Measurements from ENCODE around the gene TLL2.

TLL2 gene

GRCh38 chr10:96342402-96342801 lies 171.3 kb downstream of the TLL2 start:
- TF ChIP-seq GATA3 (IDR thresholded peaks at IDR 0.05; ENCODE audit: low read depth, low read length) (no peak), GATA2 (IDR thresholded peaks at IDR 0.05; ENCODE audit: low read depth, low read length) (no peak)

DNA sequence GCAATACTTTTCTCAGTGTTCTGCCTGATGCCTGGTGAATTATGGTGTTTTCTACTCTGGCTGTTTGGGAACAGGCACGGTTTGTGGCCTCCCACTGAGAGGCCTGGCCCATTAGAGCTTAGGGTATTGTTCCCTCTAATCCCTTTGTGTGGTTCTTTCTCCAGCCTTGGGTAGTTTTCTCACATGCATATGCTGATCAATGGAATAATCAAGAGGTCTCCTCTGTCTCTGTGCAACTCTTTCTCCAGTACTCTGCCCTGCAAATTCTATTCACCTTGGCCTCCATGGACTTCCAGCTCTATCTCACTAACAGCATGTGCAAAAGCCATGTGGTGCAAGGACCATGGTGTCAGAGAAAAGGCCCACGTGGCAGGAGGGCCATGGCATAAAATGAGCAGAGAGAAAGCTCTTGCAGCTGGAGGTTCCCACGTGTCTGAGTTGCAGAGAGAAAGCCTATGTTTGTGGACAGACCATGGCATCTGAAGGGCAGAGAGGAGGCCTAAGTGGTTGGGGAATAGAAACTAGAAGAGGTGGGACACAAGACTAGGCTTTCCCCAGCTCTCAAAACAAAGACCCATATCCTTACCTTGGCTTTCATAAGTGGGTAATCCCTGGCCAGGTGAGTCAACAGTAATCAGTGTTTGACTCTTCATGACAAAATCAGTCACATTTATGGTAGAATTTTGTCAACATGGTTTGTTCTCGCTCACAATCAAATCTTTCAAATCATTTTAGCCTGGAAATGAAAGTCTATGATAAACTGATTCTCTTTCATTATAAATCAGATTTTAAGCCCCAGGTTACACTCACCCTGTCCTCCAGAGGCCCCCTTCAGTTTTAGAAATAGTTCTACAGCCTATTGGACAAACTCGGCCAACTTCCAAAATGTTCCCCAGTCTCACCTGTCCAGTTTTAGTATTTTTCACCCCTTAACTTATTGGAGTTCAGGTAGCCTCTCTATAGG lies 172.2 kb downstream of the TLL2 start:
- no peak for TF ChIP-seq GATA2 (IDR thresholded peaks at IDR 0.05; ENCODE audit: low read depth, low read length)
- no peak for TF ChIP-seq GATA3 (IDR thresholded peaks at IDR 0.05; ENCODE audit: low read depth, low read length)

DNA sequence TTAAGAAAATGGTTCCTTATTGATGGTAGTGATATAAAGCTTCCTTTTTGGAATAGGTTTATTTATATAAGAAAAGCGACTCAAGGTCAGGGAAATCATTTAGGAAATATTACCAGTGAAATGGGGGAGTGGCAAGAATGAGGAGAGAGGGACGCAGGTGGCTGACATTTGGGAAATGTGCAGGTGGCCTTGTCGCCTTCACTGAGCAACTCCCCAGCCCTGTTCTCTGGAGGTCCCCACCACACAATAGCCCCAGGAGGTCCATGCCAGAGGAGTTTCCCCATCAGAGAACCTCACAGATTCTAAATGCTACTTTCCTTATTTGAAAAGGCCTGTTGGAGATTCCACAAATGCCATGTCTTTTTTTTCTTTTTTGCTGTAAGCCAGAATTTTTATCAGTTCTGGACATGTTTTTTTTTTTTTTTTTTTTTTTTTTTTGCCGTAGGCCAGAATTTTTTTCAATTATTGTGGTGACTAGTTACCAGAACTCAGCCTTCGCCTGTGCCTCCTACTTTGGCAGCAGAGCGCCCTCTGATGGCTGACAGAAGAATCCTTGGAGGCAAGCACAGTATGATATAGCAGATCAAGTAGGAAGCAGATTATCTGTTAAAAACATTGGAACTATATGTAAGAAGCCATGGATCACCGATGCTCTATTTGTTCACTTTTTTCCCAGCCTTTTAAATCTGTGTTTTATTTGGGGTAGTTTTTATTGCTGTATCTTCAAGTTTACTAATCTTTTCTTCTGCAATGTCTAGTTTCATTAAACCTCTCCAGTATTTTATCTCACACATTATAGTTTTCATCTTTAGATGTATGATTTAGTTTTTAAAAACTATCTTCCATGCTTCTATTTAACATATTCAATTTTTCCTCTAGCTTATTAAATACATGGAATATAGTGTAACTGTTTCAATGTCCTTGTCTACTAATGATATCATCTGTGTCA lies 173.5 kb downstream of the TLL2 start:
- TF ChIP-seq GATA2 (IDR thresholded peaks at IDR 0.05; ENCODE audit: low read depth, low read length), result no peak
- TF ChIP-seq GATA3 (IDR thresholded peaks at IDR 0.05; ENCODE audit: low read depth, low read length), result no peak

DNA sequence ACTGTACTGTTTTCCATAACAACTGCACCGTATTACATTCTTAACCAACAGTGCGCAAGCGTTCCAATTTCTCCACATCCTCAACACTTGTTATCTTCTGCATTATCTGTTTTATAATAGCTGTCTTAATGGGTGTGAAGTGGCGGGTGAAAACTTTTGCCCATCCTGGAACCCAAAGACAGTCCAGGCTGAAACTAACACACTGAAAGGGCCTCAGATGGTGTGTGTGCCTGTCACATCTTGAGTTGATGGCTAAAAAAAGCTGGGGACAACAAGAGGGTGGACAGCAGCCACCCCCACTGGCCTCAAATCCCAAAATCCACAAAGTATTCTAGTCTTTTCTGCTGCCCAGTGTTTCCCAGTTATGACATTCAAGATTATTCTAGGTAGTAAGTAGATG lies 174.3 kb downstream of the TLL2 start:
- no peak for TF ChIP-seq GATA3 (IDR thresholded peaks at IDR 0.05; ENCODE audit: low read depth, low read length)
- no peak for TF ChIP-seq GATA2 (IDR thresholded peaks at IDR 0.05; ENCODE audit: low read depth, low read length)

GRCh38 chr10:96338279-96338925 lies 175.3 kb downstream of the TLL2 start:
- TF ChIP-seq GATA3 (IDR thresholded peaks at IDR 0.05; ENCODE audit: low read depth, low read length) (no peak), GATA2 (IDR thresholded peaks at IDR 0.05; ENCODE audit: low read depth, low read length) (no peak)

DNA sequence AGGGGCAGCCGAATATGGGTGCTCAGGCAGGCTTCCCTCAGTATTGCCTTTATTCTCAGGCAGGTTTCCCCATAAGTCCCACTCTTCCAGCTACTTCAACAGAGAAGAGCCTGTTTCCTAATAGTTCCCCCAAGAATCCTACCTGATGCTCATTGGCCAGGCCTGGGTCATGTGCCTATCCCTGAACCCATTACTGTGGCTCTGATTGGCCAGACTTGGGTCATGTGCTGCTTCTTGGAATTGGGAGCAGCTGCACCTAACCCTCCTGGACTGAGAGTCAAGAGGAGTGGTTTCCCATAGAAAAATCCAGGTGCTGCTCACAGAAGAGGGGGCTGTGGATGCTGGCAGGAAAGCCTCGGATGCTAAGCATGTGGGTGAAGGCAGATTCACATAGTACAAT lies 176.6 kb downstream of the TLL2 start:
- TF ChIP-seq GATA3 (IDR thresholded peaks at IDR 0.05; ENCODE audit: low read depth, low read length) (no peak), GATA2 (IDR thresholded peaks at IDR 0.05; ENCODE audit: low read depth, low read length) (no peak)

DNA sequence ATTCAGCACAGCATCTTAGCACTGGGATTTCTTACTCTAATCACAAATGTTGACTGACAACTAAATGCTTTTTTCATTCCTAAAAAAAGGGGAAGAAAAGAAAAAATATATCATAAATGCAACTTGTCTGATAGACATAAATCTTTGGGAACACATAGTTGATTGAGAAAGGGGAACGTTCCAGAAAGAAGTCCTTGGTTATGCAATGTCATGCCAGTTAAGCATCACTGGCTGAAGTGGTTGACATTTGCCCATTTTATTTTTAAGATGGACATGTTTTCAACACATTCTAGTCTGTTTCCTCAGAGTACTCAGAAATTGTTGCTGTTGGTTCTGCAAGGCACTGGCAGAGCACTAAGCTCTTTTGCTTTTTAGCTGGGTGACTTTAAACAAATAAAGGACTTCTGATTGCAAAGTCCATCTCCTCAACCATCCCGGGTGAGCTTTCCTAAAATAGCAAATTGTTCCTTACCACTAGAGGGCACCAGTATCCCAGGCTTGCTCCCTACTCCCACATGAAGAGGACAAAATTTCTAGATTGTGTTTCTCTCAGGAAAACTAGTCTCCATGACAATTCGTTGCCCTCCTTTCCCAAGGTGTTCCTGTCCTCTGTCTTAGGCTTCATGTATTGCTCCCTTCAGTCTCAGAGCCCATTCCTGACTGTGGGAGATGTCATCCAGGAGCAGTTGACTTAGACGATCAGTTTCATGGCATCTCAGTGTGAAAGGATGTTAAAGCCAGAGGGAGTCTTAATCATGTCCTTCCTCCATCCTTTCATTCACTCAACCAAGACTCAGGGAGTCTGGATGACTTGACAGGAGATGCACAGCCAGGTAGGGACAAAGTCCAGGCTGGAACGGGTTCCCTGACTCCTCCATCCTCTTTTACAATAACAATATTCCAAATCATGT lies 178.9 kb downstream of the TLL2 start:
- no peak for TF ChIP-seq GATA3 (IDR thresholded peaks at IDR 0.05; ENCODE audit: low read depth, low read length)
- TF ChIP-seq GATA2 (IDR thresholded peaks at IDR 0.05; ENCODE audit: low read depth, low read length), result no peak

DNA sequence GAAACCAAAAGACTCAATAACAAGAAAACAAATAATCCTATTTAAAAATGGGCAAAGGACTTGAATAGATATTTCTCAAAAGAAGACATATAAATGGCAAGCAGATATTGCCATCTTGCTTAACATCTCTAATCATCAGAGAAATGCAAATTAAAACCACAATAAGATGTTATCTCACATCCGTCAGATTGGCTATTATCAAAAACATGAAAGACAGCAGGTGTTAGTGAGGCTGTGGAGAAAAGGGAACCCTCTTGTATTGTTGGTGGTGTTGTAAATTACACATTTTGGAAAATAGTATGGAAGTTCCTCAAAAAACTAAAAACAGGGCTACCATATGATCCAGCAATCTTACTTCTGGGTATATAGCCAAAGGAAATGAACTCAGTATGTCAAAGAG lies 180.6 kb downstream of the TLL2 start:
- TF ChIP-seq GATA2 (IDR thresholded peaks at IDR 0.05; ENCODE audit: low read depth, low read length), result no peak
- TF ChIP-seq GATA3 (IDR thresholded peaks at IDR 0.05; ENCODE audit: low read depth, low read length), result no peak

GRCh38 chr10:96327462-96327861 lies 186.3 kb downstream of the TLL2 start:
- TF ChIP-seq GATA2 (IDR thresholded peaks at IDR 0.05; ENCODE audit: low read depth, low read length) (no peak), GATA3 (IDR thresholded peaks at IDR 0.05; ENCODE audit: low read depth, low read length) (no peak)

DNA sequence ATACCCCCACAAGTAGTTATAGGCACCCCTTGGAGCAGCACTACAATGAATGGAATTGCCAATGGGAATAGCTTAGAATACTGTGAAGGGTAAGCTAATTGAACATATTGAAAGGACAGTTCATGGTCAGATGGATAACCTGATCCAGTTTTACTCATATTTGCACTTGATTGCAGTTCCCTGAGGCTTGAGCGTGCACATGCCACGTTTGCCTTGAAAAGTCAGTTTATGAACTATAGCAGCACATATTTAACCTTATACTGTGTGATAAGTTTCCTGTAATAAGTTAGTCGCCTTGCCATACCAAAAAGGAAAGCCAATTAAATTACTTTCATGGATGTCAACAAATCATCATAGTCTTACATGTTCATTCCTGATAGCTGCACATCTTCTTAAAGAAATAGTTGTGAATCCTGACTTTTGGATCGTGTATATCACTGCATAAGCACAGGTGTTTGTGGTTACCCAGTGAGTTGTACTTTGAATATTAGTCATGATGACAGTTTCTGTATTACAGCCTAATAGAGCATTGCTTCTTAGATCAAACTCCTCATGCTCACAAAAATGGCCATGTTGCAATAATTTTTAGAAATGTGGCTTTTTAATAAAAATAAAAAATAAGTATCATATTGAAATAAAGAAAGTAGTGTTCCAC lies 187.9 kb downstream of the TLL2 start:
- TF ChIP-seq GATA2 (IDR thresholded peaks at IDR 0.05; ENCODE audit: low read depth, low read length), result no peak
- TF ChIP-seq GATA3 (IDR thresholded peaks at IDR 0.05; ENCODE audit: low read depth, low read length), result no peak

DNA sequence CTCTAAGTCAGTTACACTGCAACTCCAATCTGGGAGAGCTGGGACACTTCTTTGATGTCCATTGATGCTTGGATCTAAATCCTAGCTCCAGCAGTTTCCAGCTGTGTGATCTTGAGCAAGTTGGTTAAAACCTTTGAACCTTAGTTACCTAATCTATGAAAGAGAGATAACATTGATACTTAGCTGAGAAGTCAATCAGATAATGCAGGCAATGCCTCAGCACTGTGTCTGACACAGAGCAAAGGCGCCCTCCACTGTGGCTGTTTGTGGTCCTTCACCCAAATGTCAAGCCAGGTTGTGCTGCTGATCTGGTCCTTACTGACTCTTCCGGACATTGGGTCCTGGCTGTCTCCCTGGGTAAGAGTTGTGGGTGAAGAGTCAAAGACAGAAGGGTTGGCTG lies 189.3 kb downstream of the TLL2 start:
- no peak for TF ChIP-seq GATA3 (IDR thresholded peaks at IDR 0.05; ENCODE audit: low read depth, low read length)

- no peak for TF ChIP-seq GATA2 (IDR thresholded peaks at IDR 0.05; ENCODE audit: low read depth, low read length)
- TF ChIP-seq GATA3 (IDR thresholded peaks at IDR 0.05; ENCODE audit: low read depth, low read length), result no peak
These were observed 191.5 kb downstream of the TLL2 start for GRCh38 chr10:96322275-96322674.

DNA sequence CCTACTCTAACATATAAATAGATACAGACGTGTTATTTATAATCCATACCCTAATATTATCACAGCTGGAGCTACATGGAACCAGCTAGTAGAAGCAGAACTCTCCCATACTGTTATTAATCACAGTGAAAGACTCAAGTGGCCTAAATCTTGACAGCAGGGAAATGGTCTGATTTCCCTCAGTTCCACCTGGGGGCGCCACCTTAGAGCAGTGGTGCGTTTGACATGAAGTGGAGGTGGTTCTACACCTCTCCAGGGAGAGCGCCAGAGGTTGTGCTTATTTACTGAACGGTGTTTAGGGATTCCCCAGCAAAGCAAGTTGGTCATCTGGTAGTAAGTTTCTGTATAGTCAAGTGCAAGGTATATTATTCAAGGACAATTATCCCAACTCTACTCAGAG lies 191.9 kb downstream of the TLL2 start:
- TF ChIP-seq GATA3 (IDR thresholded peaks at IDR 0.05; ENCODE audit: low read depth, low read length) (no peak), GATA2 (IDR thresholded peaks at IDR 0.05; ENCODE audit: low read depth, low read length) (no peak)

Measured in SH-SY5Y (cell line).